IPS-20b (cell line): Measurements from ENCODE around the gene ZNF423.

Source experiments
- H3K27ac ChIP-seq: one replicate; pipeline ENCODE4 v1.5.1; 2013; ENCODE audit warnings: low read length
- H3K27me3 ChIP-seq: 2 replicates; pipeline ENCODE4 v1.6.1; 2013; ENCODE audit warnings: mild to moderate bottlenecking, low read length, inconsistent platforms; ENCODE audit not compliant: insufficient read depth
- H3K36me3 ChIP-seq: 2 replicates; pipeline ENCODE4 v1.6.1; 2013; ENCODE audit warnings: low read depth, mild to moderate bottlenecking, inconsistent platforms, low read length, moderate library complexity; ENCODE audit not compliant: insufficient read depth
- H3K4me1 ChIP-seq: 2 replicates; pipeline ENCODE4 v1.6.1; 2013; ENCODE audit warnings: mild to moderate bottlenecking, control low read depth, inconsistent platforms, low read length, moderate library complexity; ENCODE audit not compliant: insufficient read depth
- H3K4me3 ChIP-seq: 2 replicates; pipeline ENCODE4 v1.5.1; 2013; ENCODE audit warnings: mild to moderate bottlenecking, low read length, inconsistent platforms
- H3K9ac ChIP-seq: 2 replicates; pipeline ENCODE4 v1.6.1; 2013; ENCODE audit warnings: low read depth, mild to moderate bottlenecking, inconsistent platforms, low read length, moderate library complexity
- H3K9me3 ChIP-seq: 2 replicates; pipeline ENCODE4 v1.6.1; 2013; ENCODE audit warnings: mild to moderate bottlenecking, low read depth, low read length, inconsistent platforms; ENCODE audit not compliant: insufficient read depth

Gene ZNF423

GRCh38 chr16:49650603-49651002, 205.3 kb downstream of the ZNF423 start:
- no peaks in the 10 kb centered on the region for H3K27me3 ChIP-seq

GRCh38 chr16:49649013-49649765, 206.7 kb downstream of the ZNF423 start:
- Histone ChIP-seq H3K27ac (no peak overlapping the region), H3K4me1 (peaks cover 5% of the 10 kb centered on the region; the same call in 1 of the 2 replicates), H3K9ac (no peak overlapping the region), H3K27me3 (no peaks in the 10 kb centered on the region), H3K9me3 (peaks cover 13% of the 10 kb centered on the region), H3K36me3 (peaks cover 8% of the 10 kb centered on the region), H3K4me3 (no peak overlapping the region)

More at GRCh38 chr16:49650603-49651002, 205.3 kb downstream of the ZNF423 start:
- Histone ChIP-seq H3K9ac (no peak overlapping the region), H3K27ac (no peak overlapping the region), H3K9me3 (peaks cover 13% of the 10 kb centered on the region), H3K4me1 (peaks cover 5% of the 10 kb centered on the region; the same call in 1 of the 2 replicates), H3K36me3 (peaks cover 8% of the 10 kb centered on the region), H3K4me3 (no peak overlapping the region)

GRCh38 chr16:49647673-49648072, 208.2 kb downstream of the ZNF423 start:
- H3K27me3 ChIP-seq, result no peaks in the 10 kb centered on the region
- peaks cover 7% of the 10 kb centered on the region for H3K4me1 ChIP-seq
- H3K27ac ChIP-seq, result no peak overlapping the region
- peaks cover 8% of the 10 kb centered on the region for H3K36me3 ChIP-seq
- H3K4me3 ChIP-seq, result no peak overlapping the region
- H3K9me3 ChIP-seq, result peaks cover 13% of the 10 kb centered on the region
- no peak overlapping the region for H3K9ac ChIP-seq

- Histone ChIP-seq H3K4me3 (no peak overlapping the region), H3K27ac (no peak overlapping the region), H3K27me3 (no peaks in the 10 kb centered on the region), H3K36me3 (peaks cover 8% of the 10 kb centered on the region), H3K9me3 (peaks cover 13% of the 10 kb centered on the region), H3K4me1 (peaks cover 28% of the 10 kb centered on the region), H3K9ac (no peak overlapping the region)
Measured at GRCh38 chr16:49645263-49645662, 210.6 kb downstream of the ZNF423 start.

GRCh38 chr16:49644145-49644463, 211.8 kb downstream of the ZNF423 start:
- Histone ChIP-seq H3K9ac (no peak overlapping the region), H3K4me3 (no peak overlapping the region), H3K27ac (no peak overlapping the region)

GRCh38 chr16:49643429-49644144, 212.3 kb downstream of the ZNF423 start:
- Histone ChIP-seq H3K36me3 (peaks cover 8% of the 10 kb centered on the region), H3K27me3 (no peaks in the 10 kb centered on the region), H3K9me3 (peaks cover 10% of the 10 kb centered on the region), H3K4me3 (no peak overlapping the region), H3K9ac (no peak overlapping the region), H3K27ac (no peak overlapping the region), H3K4me1 (peaks cover 39% of the 10 kb centered on the region)

More at GRCh38 chr16:49644145-49644463, 211.8 kb downstream of the ZNF423 start:
- peaks cover 13% of the 10 kb centered on the region for H3K9me3 ChIP-seq
- peaks cover 8% of the 10 kb centered on the region for H3K36me3 ChIP-seq
- no peaks in the 10 kb centered on the region for H3K27me3 ChIP-seq
- H3K4me1 ChIP-seq, result peaks cover 37% of the 10 kb centered on the region

GRCh38 chr16:49641250-49641649, 214.7 kb downstream of the ZNF423 start:
- H3K36me3 ChIP-seq, result peaks cover 23% of the 10 kb centered on the region
- H3K9ac ChIP-seq, result no peak overlapping the region
- no peaks in the 10 kb centered on the region for H3K27me3 ChIP-seq
- peaks cover 39% of the 10 kb centered on the region for H3K4me1 ChIP-seq
- H3K4me3 ChIP-seq, result no peak overlapping the region
- no peak overlapping the region for H3K27ac ChIP-seq
- H3K9me3 ChIP-seq, result no peaks in the 10 kb centered on the region

- H3K4me3 ChIP-seq, result no peak overlapping the region
- H3K36me3 ChIP-seq, result peaks cover 28% of the 10 kb centered on the region
- H3K27ac ChIP-seq, result no peak overlapping the region
- peak overlapping the region; percentile 45; the same call in 1 of the 2 replicates for H3K9ac ChIP-seq
- H3K9me3 ChIP-seq, result no peaks in the 10 kb centered on the region
- H3K4me1 ChIP-seq, result peaks cover 39% of the 10 kb centered on the region
- H3K27me3 ChIP-seq, result no peaks in the 10 kb centered on the region
Measured at GRCh38 chr16:49640581-49640980, 215.3 kb downstream of the ZNF423 start.

- Histone ChIP-seq H3K4me3 (peak overlapping the region; percentile 14; the same call in 1 of the 2 replicates), H3K9ac (peak overlapping the region; percentile 45; the same call in 1 of the 2 replicates), H3K27ac (peak overlapping the region; percentile 4), H3K36me3 (peaks cover 35% of the 10 kb centered on the region), H3K27me3 (no peaks in the 10 kb centered on the region), H3K4me1 (peaks cover 39% of the 10 kb centered on the region), H3K9me3 (no peaks in the 10 kb centered on the region)
Measured at GRCh38 chr16:49639739-49640431, 216.0 kb downstream of the ZNF423 start.

- Histone ChIP-seq H3K9ac (peak overlapping the region; percentile 21; the same call in 1 of the 2 replicates), H3K9me3 (no peaks in the 10 kb centered on the region), H3K36me3 (peaks cover 39% of the 10 kb centered on the region), H3K27ac (no peak overlapping the region), H3K27me3 (no peaks in the 10 kb centered on the region), H3K4me3 (no peak overlapping the region), H3K4me1 (peaks cover 39% of the 10 kb centered on the region)
Measured at GRCh38 chr16:49638673-49639610, 217.0 kb downstream of the ZNF423 start.
